Measurements from ENCODE around the gene ZG16. TPM values are rescaled to one million over a fixed set of nuclear protein-coding genes. Genes with fewer than 3 reads are reported as not detected.
"Not testable (repeated sequence)": the region's sequence is repeated elsewhere in the genome, so short reads cannot be mapped to it uniquely, and the experiment has no call there.

ZG16 gene
- total RNA-seq, 1 experiment from 2014 or later: not detected

DNA sequence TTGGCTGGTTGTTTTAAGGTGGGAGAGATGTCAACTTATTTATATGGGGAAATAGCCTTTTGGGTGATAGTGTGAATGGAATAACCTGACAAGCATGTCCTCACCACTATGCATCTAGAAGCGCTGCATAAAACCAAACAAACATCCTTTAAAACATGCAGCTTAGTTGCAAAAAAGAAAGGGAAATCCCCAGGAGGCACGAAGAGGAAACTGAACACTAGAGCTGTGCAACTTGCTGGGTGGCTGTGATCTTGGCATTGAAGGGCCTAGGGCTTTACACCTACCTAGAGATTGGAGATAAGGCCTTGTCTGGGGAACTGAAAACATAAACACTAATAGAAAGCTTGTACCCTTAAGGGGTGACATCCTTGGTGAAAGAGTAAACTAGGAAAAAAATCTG lies 39.5 kb upstream of the ZG16 start:
- Histone ChIP-seq H4K20me1 (ENCODE audit: insufficient read depth, low read depth, low read length) (no peaks in the 10 kb centered on the region), H3K27ac (ENCODE audit: low read length) (no peak overlapping the region), H3K36me3 (ENCODE audit: insufficient read depth, low read length) (no peaks in the 10 kb centered on the region), H3K9me2 (replicated peaks; ENCODE audit: insufficient read depth, low read length) (no peaks in the 10 kb centered on the region), H3K27me3 (ENCODE audit: low read length) (no peaks in the 10 kb centered on the region), H3K9ac (ENCODE audit: low read length) (no peak overlapping the region), H3K4me2 (ENCODE audit: low read depth, low read length, poor library complexity, severe bottlenecking) (no peak overlapping the region), H3K79me2 (ENCODE audit: low read length) (no peaks in the 10 kb centered on the region), H3K4me3 (ENCODE audit: low read length) (no peak overlapping the region), H3K4me1 (ENCODE audit: low read length) (no peaks in the 10 kb centered on the region), H3K9me3 (ENCODE audit: low read length) (no peaks in the 10 kb centered on the region), H2AFZ (ENCODE audit: low read length) (no peak overlapping the region)
- DNase-seq: no peak

DNA sequence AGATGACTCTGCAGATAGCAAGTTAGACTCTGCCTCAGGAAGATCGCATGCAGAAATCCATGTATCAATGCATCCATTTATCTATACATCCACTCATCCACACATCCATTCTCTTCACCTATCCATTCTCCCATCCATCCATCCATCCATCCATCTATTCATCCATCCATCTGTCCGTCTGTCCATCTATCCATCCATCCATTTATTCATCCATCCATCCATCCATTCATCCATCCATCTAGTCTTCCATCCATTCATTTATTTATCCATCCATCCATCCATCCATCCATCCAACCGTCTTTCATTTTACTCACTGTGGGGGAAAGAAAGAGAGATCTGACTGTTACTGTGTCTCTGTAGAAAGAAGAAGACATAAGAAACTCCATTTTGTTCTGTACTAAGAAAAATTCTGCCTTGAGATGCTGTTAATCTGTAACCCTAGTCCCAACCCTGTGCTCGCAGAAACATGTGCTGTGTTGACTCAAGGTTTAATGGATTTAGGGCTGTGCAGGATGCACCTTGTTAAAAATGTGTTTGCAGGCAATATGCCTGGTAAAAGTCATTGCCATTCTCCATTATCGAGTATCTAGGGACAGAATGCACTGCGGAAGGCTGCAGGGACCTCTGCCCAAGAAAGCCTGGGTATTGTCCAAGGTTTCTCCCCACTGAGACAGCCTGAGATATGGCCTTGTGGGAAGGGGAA lies 38.0 kb upstream of the ZG16 start:
- H3K4me3 ChIP-seq (ENCODE audit: low read length); H4K20me1 ChIP-seq (ENCODE audit: insufficient read depth, low read depth, low read length); DNase-seq; H3K27me3 ChIP-seq (ENCODE audit: low read length); H3K4me1 ChIP-seq (ENCODE audit: low read length); H3K36me3 ChIP-seq (ENCODE audit: insufficient read depth, low read length); H3K9me2 ChIP-seq (replicated peaks; ENCODE audit: insufficient read depth, low read length); H3K9ac ChIP-seq (ENCODE audit: low read length); H3K4me2 ChIP-seq (ENCODE audit: low read depth, low read length, poor library complexity, severe bottlenecking); H3K9me3 ChIP-seq (ENCODE audit: low read length); H2AFZ ChIP-seq (ENCODE audit: low read length); H3K27ac ChIP-seq (ENCODE audit: low read length); H3K79me2 ChIP-seq (ENCODE audit: low read length): not testable (repeated sequence)

DNA sequence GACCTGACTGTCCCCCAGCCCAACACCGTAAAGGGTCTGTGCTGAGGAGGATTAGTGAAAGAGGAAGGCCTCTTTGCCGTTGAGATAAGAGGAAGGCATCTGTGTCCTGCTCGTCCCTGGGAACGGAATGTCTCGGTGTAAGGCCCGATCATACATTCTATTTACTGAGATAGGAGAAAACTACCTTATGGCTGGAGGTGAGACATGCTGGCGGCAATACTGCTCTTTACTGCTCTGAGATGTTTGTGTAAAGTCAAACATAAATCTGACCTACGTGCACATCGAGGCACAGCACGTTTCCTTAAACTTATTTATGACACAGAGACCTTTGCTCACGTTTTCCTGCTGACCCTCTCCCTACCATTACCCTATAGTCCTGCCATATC lies 37.4 kb upstream of the ZG16 start:
- H3K4me2 ChIP-seq (ENCODE audit: low read depth, low read length, poor library complexity, severe bottlenecking): not testable (repeated sequence)

DNA sequence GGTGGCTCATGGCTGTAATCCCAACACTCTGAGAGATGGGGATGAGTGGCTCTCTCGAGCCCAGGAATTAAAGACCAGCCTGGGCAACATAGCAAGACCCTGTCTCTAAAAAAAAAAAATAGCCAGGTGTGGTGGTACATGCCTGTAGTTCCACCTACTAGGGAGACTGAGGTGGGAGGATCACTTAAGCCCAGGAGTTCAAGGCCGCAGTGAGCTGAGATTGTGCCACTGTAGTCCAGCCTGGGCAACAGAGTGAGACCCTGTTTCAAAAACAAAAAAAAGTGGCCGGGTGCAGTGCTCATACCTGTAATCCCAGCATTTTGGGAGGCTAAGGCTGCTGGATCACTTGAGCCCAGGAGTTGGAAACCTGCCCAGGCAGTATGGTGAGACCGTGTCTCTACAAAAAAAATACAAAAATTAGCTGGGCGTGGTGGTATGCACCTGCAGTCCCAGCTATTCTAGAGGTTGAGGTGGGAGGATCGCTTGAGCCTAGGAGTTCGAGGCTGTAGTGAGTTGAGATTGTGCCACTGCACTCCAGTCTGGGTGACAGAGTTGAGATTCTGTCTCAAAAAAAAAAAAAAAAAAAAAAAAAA lies 35.3 kb upstream of the ZG16 start:
- H3K79me2 ChIP-seq (ENCODE audit: low read length): no peaks in the 10 kb centered on the region
- no peak overlapping the region for H3K4me3 ChIP-seq (ENCODE audit: low read length)
- no peak overlapping the region for H3K4me2 ChIP-seq (ENCODE audit: low read depth, low read length, poor library complexity, severe bottlenecking)

More for the DNA sequence above, 37.4 kb upstream of the ZG16 start:
- not testable (repeated sequence) for DNase-seq; H2AFZ ChIP-seq (ENCODE audit: low read length); H3K4me1 ChIP-seq (ENCODE audit: low read length); H4K20me1 ChIP-seq (ENCODE audit: insufficient read depth, low read depth, low read length); H3K4me3 ChIP-seq (ENCODE audit: low read length); H3K27ac ChIP-seq (ENCODE audit: low read length); H3K36me3 ChIP-seq (ENCODE audit: insufficient read depth, low read length); H3K9ac ChIP-seq (ENCODE audit: low read length); H3K9me3 ChIP-seq (ENCODE audit: low read length); H3K79me2 ChIP-seq (ENCODE audit: low read length); H3K27me3 ChIP-seq (ENCODE audit: low read length); H3K9me2 ChIP-seq (replicated peaks; ENCODE audit: insufficient read depth, low read length)

DNA sequence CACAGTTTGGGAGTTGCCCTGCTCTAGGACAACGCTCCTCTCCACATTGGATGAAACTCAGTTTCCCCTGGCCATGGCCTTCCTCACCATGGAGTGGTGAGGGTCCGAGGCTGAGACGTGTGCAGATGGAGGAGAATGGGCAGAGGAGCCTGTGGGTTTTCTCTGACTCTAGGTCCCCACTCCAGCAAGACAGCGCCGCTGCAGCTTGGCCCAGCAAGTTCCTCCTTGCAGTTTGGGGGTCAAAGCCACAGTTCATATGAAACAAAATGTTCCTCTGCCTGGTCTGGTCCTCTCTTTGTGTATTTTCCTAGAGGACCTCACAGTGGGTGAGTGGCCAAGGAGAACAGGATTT lies 34.6 kb upstream of the ZG16 start:
- H2AFZ ChIP-seq (ENCODE audit: low read length): no peak overlapping the region
- H3K4me2 ChIP-seq (ENCODE audit: low read depth, low read length, poor library complexity, severe bottlenecking): no peak overlapping the region
- no peak overlapping the region for H3K4me3 ChIP-seq (ENCODE audit: low read length)
- no peaks in the 10 kb centered on the region for H3K9me2 ChIP-seq (replicated peaks; ENCODE audit: insufficient read depth, low read length)
- no peaks in the 10 kb centered on the region for H3K79me2 ChIP-seq (ENCODE audit: low read length)
- no peaks in the 10 kb centered on the region for H3K9me3 ChIP-seq (ENCODE audit: low read length)
- no peaks in the 10 kb centered on the region for H3K27me3 ChIP-seq (ENCODE audit: low read length)
- no peaks in the 10 kb centered on the region for H3K36me3 ChIP-seq (ENCODE audit: insufficient read depth, low read length)
- H3K9ac ChIP-seq (ENCODE audit: low read length): no peak overlapping the region
- peaks cover 6% of the 10 kb centered on the region for H3K4me1 ChIP-seq (ENCODE audit: low read length)
- no peak overlapping the region for H3K27ac ChIP-seq (ENCODE audit: low read length)
- DNase-seq: no peak
- H4K20me1 ChIP-seq (ENCODE audit: insufficient read depth, low read depth, low read length): no peaks in the 10 kb centered on the region

More for the DNA sequence above, 35.3 kb upstream of the ZG16 start:
- no peak overlapping the region for H3K27ac ChIP-seq (ENCODE audit: low read length)
- DNase-seq: no peak
- no peaks in the 10 kb centered on the region for H3K9me3 ChIP-seq (ENCODE audit: low read length)
- no peaks in the 10 kb centered on the region for H3K36me3 ChIP-seq (ENCODE audit: insufficient read depth, low read length)
- H3K4me1 ChIP-seq (ENCODE audit: low read length): peaks cover 6% of the 10 kb centered on the region
- no peaks in the 10 kb centered on the region for H3K27me3 ChIP-seq (ENCODE audit: low read length)
- no peaks in the 10 kb centered on the region for H3K9me2 ChIP-seq (replicated peaks; ENCODE audit: insufficient read depth, low read length)
- no peak overlapping the region for H2AFZ ChIP-seq (ENCODE audit: low read length)
- no peaks in the 10 kb centered on the region for H4K20me1 ChIP-seq (ENCODE audit: insufficient read depth, low read depth, low read length)
- no peak overlapping the region for H3K9ac ChIP-seq (ENCODE audit: low read length)

DNA sequence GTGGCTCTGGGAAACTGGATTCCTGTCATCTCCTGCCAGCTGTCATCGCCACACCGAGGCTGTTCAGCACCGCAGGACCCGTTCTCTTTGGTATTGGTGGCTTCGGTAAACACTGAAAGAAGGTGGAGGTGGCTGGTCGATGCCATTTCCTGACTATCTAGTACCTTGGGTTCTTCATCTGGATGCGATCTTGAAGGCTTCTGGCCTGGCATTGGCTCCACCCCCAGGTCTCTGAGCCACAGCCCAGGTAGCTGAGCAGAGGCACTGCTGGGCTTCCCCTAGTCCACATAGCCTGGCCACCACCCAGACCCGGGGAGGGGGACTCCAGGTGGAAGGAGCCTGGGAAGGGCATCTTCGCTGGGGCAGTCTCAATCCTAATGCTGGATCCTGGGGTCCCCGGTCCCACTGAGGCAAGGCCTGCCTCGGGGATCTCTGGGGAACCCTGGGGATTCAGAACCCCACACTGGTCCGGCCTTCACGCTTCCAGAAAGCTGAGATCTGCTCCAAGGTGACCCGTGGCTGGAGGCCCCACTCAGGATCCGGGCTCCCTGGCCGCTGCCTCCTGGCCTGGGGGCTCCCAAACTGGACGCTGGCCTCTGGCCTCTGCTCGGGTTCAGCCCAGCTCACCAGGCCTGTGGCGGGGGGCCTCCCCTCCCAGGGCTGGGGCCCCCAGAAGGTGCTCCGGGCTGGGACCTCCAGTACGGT lies 34.1 kb upstream of the ZG16 start:
- no peak overlapping the region for H3K27ac ChIP-seq (ENCODE audit: low read length)
- H3K9me3 ChIP-seq (ENCODE audit: low read length): no peaks in the 10 kb centered on the region
- H3K79me2 ChIP-seq (ENCODE audit: low read length): no peaks in the 10 kb centered on the region
- no peak overlapping the region for H3K4me3 ChIP-seq (ENCODE audit: low read length)
- H3K36me3 ChIP-seq (ENCODE audit: insufficient read depth, low read length): no peaks in the 10 kb centered on the region
- H3K27me3 ChIP-seq (ENCODE audit: low read length): no peaks in the 10 kb centered on the region
- DNase-seq: no peak
- H2AFZ ChIP-seq (ENCODE audit: low read length): no peak overlapping the region
- H4K20me1 ChIP-seq (ENCODE audit: insufficient read depth, low read depth, low read length): no peaks in the 10 kb centered on the region
- no peaks in the 10 kb centered on the region for H3K9me2 ChIP-seq (replicated peaks; ENCODE audit: insufficient read depth, low read length)
- no peak overlapping the region for H3K4me2 ChIP-seq (ENCODE audit: low read depth, low read length, poor library complexity, severe bottlenecking)
- no peak overlapping the region for H3K9ac ChIP-seq (ENCODE audit: low read length)
- H3K4me1 ChIP-seq (ENCODE audit: low read length): peaks cover 6% of the 10 kb centered on the region

DNA sequence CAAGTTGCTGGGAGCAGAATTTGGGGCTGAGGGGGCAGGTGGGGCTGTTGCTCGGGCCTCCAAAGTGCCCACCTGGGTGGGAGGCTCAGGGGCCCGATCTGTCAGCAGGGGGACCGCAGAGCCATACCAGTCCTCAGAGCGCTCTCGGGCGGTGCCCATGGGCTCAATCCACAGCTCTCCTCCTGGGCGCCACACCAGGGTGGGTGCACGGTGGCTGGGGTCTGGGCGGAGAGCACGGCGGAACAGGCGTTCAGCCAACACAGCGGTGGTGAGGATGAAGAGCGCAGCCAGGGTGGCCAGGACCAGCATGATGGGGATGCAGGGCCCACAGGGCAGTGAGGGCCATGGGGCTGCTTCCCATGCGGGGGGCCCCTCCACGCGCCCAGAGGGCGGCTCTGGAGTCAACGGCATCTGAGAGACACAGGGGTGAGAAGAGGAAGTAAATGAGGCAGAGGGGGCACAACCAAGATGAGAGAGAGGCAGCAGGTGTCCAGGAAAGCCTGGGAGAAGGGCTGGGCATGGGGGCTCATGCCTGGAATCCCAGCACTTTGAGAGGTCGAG lies 33.4 kb upstream of the ZG16 start:
- no peaks in the 10 kb centered on the region for H4K20me1 ChIP-seq (ENCODE audit: insufficient read depth, low read depth, low read length)
- H3K4me3 ChIP-seq (ENCODE audit: low read length): no peak overlapping the region
- H3K36me3 ChIP-seq (ENCODE audit: insufficient read depth, low read length): no peaks in the 10 kb centered on the region
- H2AFZ ChIP-seq (ENCODE audit: low read length): no peak overlapping the region
- no peaks in the 10 kb centered on the region for H3K27me3 ChIP-seq (ENCODE audit: low read length)
- no peaks in the 10 kb centered on the region for H3K79me2 ChIP-seq (ENCODE audit: low read length)
- no peaks in the 10 kb centered on the region for H3K9me3 ChIP-seq (ENCODE audit: low read length)
- no peak overlapping the region for H3K27ac ChIP-seq (ENCODE audit: low read length)
- no peak overlapping the region for H3K9ac ChIP-seq (ENCODE audit: low read length)
- no peak for DNase-seq
- no peak overlapping the region for H3K4me2 ChIP-seq (ENCODE audit: low read depth, low read length, poor library complexity, severe bottlenecking)
- no peaks in the 10 kb centered on the region for H3K9me2 ChIP-seq (replicated peaks; ENCODE audit: insufficient read depth, low read length)
- H3K4me1 ChIP-seq (ENCODE audit: low read length): peaks cover 6% of the 10 kb centered on the region

DNA sequence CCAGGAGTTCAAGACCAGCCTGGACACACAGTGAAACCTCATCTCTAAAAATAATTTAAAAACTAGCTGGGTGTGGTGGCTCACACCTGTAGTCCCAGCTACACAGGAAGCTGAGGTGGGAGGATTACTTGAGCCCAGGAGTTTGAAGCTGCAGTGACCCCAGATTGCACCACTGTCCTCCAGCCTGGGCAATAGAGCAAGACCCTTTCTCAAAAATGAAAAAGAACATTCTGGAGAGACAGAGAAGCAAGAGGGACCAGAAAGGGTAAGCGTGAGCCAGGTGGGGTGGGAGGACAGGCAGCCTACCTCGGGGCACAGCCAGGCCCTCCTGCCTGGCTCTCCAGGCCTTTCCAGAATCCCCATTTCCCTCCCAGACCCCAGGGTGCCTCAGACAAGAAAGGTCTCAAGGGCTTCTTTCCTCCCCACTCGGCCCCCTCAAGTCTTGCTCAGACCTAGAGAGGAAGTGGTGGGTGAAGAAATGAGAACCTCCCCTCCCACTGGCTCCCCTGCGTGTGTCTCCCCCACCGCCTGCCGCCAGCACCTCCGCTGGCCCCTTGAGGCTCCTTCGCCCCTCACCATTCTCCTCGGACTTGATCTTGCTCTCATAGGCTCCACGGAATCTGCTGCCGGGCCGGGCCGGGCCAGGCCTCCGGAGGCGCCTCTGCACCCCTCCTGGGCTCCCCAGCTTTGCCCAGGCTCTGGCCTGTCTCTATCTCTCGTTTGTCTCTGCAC lies 32.8 kb upstream of the ZG16 start:
- peaks cover 6% of the 10 kb centered on the region for H3K4me1 ChIP-seq (ENCODE audit: low read length)
- DNase-seq: no peak
- no peak overlapping the region for H3K27ac ChIP-seq (ENCODE audit: low read length)
- no peaks in the 10 kb centered on the region for H3K9me2 ChIP-seq (replicated peaks; ENCODE audit: insufficient read depth, low read length)
- H3K9me3 ChIP-seq (ENCODE audit: low read length): no peaks in the 10 kb centered on the region
- H3K4me3 ChIP-seq (ENCODE audit: low read length): peak overlapping the region; percentile 47; the same call in 1 of the 2 replicates
- H3K4me2 ChIP-seq (ENCODE audit: low read depth, low read length, poor library complexity, severe bottlenecking): peak overlapping the region; percentile 26
- peak overlapping the region; percentile 80; the same call in 1 of the 2 replicates for H2AFZ ChIP-seq (ENCODE audit: low read length)
- no peaks in the 10 kb centered on the region for H4K20me1 ChIP-seq (ENCODE audit: insufficient read depth, low read depth, low read length)
- H3K27me3 ChIP-seq (ENCODE audit: low read length): no peaks in the 10 kb centered on the region
- H3K79me2 ChIP-seq (ENCODE audit: low read length): no peaks in the 10 kb centered on the region
- H3K36me3 ChIP-seq (ENCODE audit: insufficient read depth, low read length): no peaks in the 10 kb centered on the region
- H3K9ac ChIP-seq (ENCODE audit: low read length): peak overlapping the region; percentile 57
